Activated B cell treated with CpG ODN at 0.5 μM for 24 hours (primary cell): ENCODE data around the gene LIMA1. TPM values are rescaled to one million over a fixed set of nuclear protein-coding genes. Genes with fewer than 3 reads are reported as not detected.
"Not testable (repeated sequence)": the region's sequence is repeated elsewhere in the genome, so short reads cannot be mapped to it uniquely, and the experiment has no call there.

Source experiments
- ATAC-seq: fragments of 200-7000 bp; cut with Tn5 transposase; one replicate; pipeline ENCODE4 v1.10.0; 2021; ENCODE audit warnings: low read depth, mild to moderate bottlenecking, moderate library complexity
- CTCF ChIA-PET: fragments of 350-600 bp; sonication (Branson Sonifier 250); formaldehyde crosslinking; loops from one replicate; lab custom pipeline; 2021; ENCODE audit warnings: antibody characterized with exemption; lab: Charles Lee
- POLR2A ChIA-PET: fragments of 350-600 bp; sonication (Branson Sonifier 250); formaldehyde crosslinking; loops from one replicate; lab custom pipeline; 2021; ENCODE audit warnings: antibody characterized with exemption; lab: Charles Lee
- DNase-seq: peaks from one replicate; pipeline ENCODE4 v3.0.0; 2022
- H3K27ac Mint-ChIP-seq: one replicate; pipeline ENCODE4 v1.8.0; 2020; ENCODE audit warnings: mixed read lengths
- H3K27me3 Mint-ChIP-seq: one replicate; pipeline ENCODE4 v1.8.0; 2021; ENCODE audit warnings: mixed read lengths
- H3K36me3 Mint-ChIP-seq: one replicate; pipeline ENCODE4 v1.8.0; 2021; ENCODE audit warnings: low read depth, mixed read lengths
- H3K4me1 Mint-ChIP-seq: one replicate; pipeline ENCODE4 v1.8.0; 2021; ENCODE audit warnings: mixed read lengths
- H3K4me3 Mint-ChIP-seq: one replicate; pipeline ENCODE4 v1.8.0; 2020; ENCODE audit warnings: mild to moderate bottlenecking, mixed read lengths
- H3K9me3 Mint-ChIP-seq: one replicate; pipeline ENCODE4 v1.8.0; 2020; ENCODE audit warnings: mixed read lengths
- CTCF ChIP-seq: fragments of 200-600 bp; IDR thresholded peaks from one replicate; pipeline ENCODE4 v1.8.0; 2022; ENCODE audit warnings: antibody characterized with exemption, mild to moderate bottlenecking
- intact Hi-C: fragments of 100-400 bp; cut with micrococcal nuclease; formaldehyde crosslinking; loops from one replicate; pipeline ENCODE4 v1.15.1; 2024
- total RNA-seq: library from RNA; stranded (reverse); gene quantifications from 2 replicates; pipeline ENCODE4 v1.2.3, GENCODE V29; 2022

The LIMA1 gene
- total RNA-seq, 1 donor from 2014 or later, result 5.7 TPM

GRCh38 chr12:50297027-50297426 is 13.7 kb upstream of the LIMA1 start:
- ChIA-PET POLR2A (no interaction called here), CTCF (no interaction called here)
- intact Hi-C loops, result no loop called here
- Mint-ChIP-seq H3K36me3 (no peaks in the 10 kb centered on the region), H3K9me3 (no peaks in the 10 kb centered on the region), H3K27me3 (no peaks in the 10 kb centered on the region), H3K27ac (no peak overlapping the region), H3K4me1 (no peaks in the 10 kb centered on the region), H3K4me3 (no peak overlapping the region)
- no peak for DNase-seq
- no peak for TF ChIP-seq CTCF
- ATAC-seq, result no peak

GRCh38 chr12:50296554-50296953 is 13.2 kb upstream of the LIMA1 start:
- no peak for ATAC-seq

GRCh38 chr12:50291377-50291776 is 8.1 kb upstream of the LIMA1 start:
- intact Hi-C loops, result no loop called here
- Mint-ChIP-seq H3K4me1 (no peaks in the 10 kb centered on the region), H3K4me3 (no peak overlapping the region), H3K27ac (no peak overlapping the region), H3K9me3 (peaks cover 7% of the 10 kb centered on the region), H3K36me3 (peaks cover 4% of the 10 kb centered on the region), H3K27me3 (no peaks in the 10 kb centered on the region)
- POLR2A ChIA-PET, result no interaction called here
- CTCF ChIA-PET, result no interaction called here
- DNase-seq (no peak), ATAC-seq (no peak)
- TF ChIP-seq CTCF, result no peak

More at GRCh38 chr12:50296554-50296953, 13.2 kb upstream of the LIMA1 start:
- intact Hi-C loops, result no loop called here
- H3K36me3 Mint-ChIP-seq, result peaks cover 1% of the 10 kb centered on the region
- ChIA-PET CTCF (no interaction called here), POLR2A (no interaction called here)
- H3K27me3 Mint-ChIP-seq, result no peaks in the 10 kb centered on the region
- H3K27ac Mint-ChIP-seq, result no peak overlapping the region
- H3K9me3 Mint-ChIP-seq, result peaks cover 4% of the 10 kb centered on the region
- no peak for DNase-seq
- H3K4me3 Mint-ChIP-seq, result no peak overlapping the region
- TF ChIP-seq CTCF, result no peak
- no peaks in the 10 kb centered on the region for H3K4me1 Mint-ChIP-seq

- DNase-seq, H3K27ac Mint-ChIP-seq, ATAC-seq, H3K4me3 Mint-ChIP-seq, H3K4me1 Mint-ChIP-seq, CTCF ChIA-PET, intact Hi-C loops, H3K9me3 Mint-ChIP-seq, POLR2A ChIA-PET, H3K27me3 Mint-ChIP-seq, H3K36me3 Mint-ChIP-seq: not testable (repeated sequence)
Observed at GRCh38 chr12:50290692-50291091, 7.4 kb upstream of the LIMA1 start.

GRCh38 chr12:50287271-50287670 is 4.0 kb upstream of the LIMA1 start:
- no peak for TF ChIP-seq CTCF
- H3K27me3 Mint-ChIP-seq, result no peaks in the 10 kb centered on the region
- intact Hi-C loops, result loop anchor here (10.0 kb wide), 1 partner anchor 122 kb away; the partner anchor contains the start of gene CERS5
- peaks cover 7% of the 10 kb centered on the region for H3K9me3 Mint-ChIP-seq
- no peak overlapping the region for H3K4me3 Mint-ChIP-seq
- peaks cover 17% of the 10 kb centered on the region for H3K4me1 Mint-ChIP-seq
- DNase-seq (no peak), ATAC-seq (no peak)
- CTCF ChIA-PET, result interaction anchor here (0.6 kb wide), 1 partner anchor 278 kb away, joined by 4 read pairs; no protein-coding TSS in a partner anchor
- H3K36me3 Mint-ChIP-seq, result peaks cover 4% of the 10 kb centered on the region
- H3K27ac Mint-ChIP-seq, result no peak overlapping the region
- POLR2A ChIA-PET, result no interaction called here

GRCh38 chr12:50285253-50285652 is 1.9 kb upstream of the LIMA1 start:
- ChIA-PET POLR2A (interaction anchor here (0.6 kb wide), 1 partner anchor 200 kb away, joined by 3 read pairs; no protein-coding TSS in a partner anchor), CTCF (interaction anchor here (0.6 kb wide), 1 partner anchor 1391 kb away, joined by 3 read pairs; no protein-coding TSS in a partner anchor)
- no peaks in the 10 kb centered on the region for H3K27me3 Mint-ChIP-seq
- intact Hi-C loops, result loop anchor here (10.0 kb wide), 1 partner anchor 120 kb away; the partner anchor contains the start of gene CERS5
- peaks cover 17% of the 10 kb centered on the region for H3K4me1 Mint-ChIP-seq
- ATAC-seq, result no peak
- TF ChIP-seq CTCF, result no peak
- no peaks in the 10 kb centered on the region for H3K36me3 Mint-ChIP-seq
- no peak overlapping the region for H3K27ac Mint-ChIP-seq
- H3K4me3 Mint-ChIP-seq, result no peak overlapping the region
- no peaks in the 10 kb centered on the region for H3K9me3 Mint-ChIP-seq
- DNase-seq, result no peak
